ENCODE results near the gene BLNK. TPM values are rescaled to one million over a fixed set of nuclear protein-coding genes. Genes with fewer than 3 reads are reported as not detected.

Gene BLNK
- total RNA-seq, 1 donor from 2014 or later = 4.7 TPM

GRCh38 chr10:96289218-96289910, 18.0 kb upstream of the BLNK start:
- no peak for DNase-seq (ENCODE audit: low spot score)

GRCh38 chr10:96288151-96288621, 16.8 kb upstream of the BLNK start:
- no peak for DNase-seq (ENCODE audit: low spot score)

- no peak for DNase-seq (ENCODE audit: low spot score)
Observed at GRCh38 chr10:96287392-96288105, 16.2 kb upstream of the BLNK start.

GRCh38 chr10:96285331-96285752, 14.0 kb upstream of the BLNK start:
- DNase-seq (ENCODE audit: low spot score) = no peak

- no peak for DNase-seq (ENCODE audit: low spot score)
Observed at GRCh38 chr10:96283756-96284155, 12.4 kb upstream of the BLNK start.

- DNase-seq (ENCODE audit: low spot score) = no peak
Observed at GRCh38 chr10:96283351-96283750, 12.0 kb upstream of the BLNK start.

- DNase-seq (ENCODE audit: low spot score) = no peak
Observed at GRCh38 chr10:96281444-96282029, 10.2 kb upstream of the BLNK start.

- DNase-seq (ENCODE audit: low spot score) = no peak
Observed at GRCh38 chr10:96280859-96281258, 9.5 kb upstream of the BLNK start.

GRCh38 chr10:96279191-96279641, 7.8 kb upstream of the BLNK start:
- no peak for DNase-seq (ENCODE audit: low spot score)

GRCh38 chr10:96276831-96277230, 5.5 kb upstream of the BLNK start:
- no peak for DNase-seq (ENCODE audit: low spot score)

- DNase-seq (ENCODE audit: low spot score) = no peak
Observed at GRCh38 chr10:96276426-96276825, 5.1 kb upstream of the BLNK start.

GRCh38 chr10:96275685-96276418, 4.5 kb upstream of the BLNK start:
- DNase-seq (ENCODE audit: low spot score) = no peak

GRCh38 chr10:96272316-96273280, 1.2 kb upstream of the BLNK start:
- no peak for DNase-seq (ENCODE audit: low spot score)

- DNase-seq (ENCODE audit: low spot score) = no peak
Observed at GRCh38 chr10:96270571-96270970, 798 bp downstream of the BLNK start.

GRCh38 chr10:96269438-96270300, 1.7 kb downstream of the BLNK start:
- no peak for DNase-seq (ENCODE audit: low spot score)

GRCh38 chr10:96268341-96268909, 2.9 kb downstream of the BLNK start:
- no peak for DNase-seq (ENCODE audit: low spot score)

GRCh38 chr10:96267234-96267705, 4.1 kb downstream of the BLNK start:
- no peak for DNase-seq (ENCODE audit: low spot score)

- DNase-seq (ENCODE audit: low spot score) = no peak
Observed at GRCh38 chr10:96266118-96266770, 5.1 kb downstream of the BLNK start.
